Left lung (tissue), 10 donors: Measurements from ENCODE around the gene C4B. TPM values are rescaled to one million over a fixed set of nuclear protein-coding genes. Genes with fewer than 3 reads are reported as not detected.

ENCODE experiments used
- ATAC-seq: fragments of 200-7000 bp; cut with Tn5 transposase; one replicate; pipeline ENCODE4 v1.9.1; 2020; ENCODE audit warnings: moderate library complexity
- DNase-seq, 4 donors: peaks; one replicate each; pipeline ENCODE4 v3.0.0-alpha.2; 2013 to 2020
- H3K27ac ChIP-seq, 2 donors: fragments of 200-600 bp; sonication (generic) in 1 of 2; one replicate each; pipeline versions ENCODE4 v1.5.0 to v1.8.0; 2020 to 2021
- H3K27me3 ChIP-seq, 2 donors: fragments of 200-600 bp; sonication (generic) in 1 of 2; one replicate each; pipeline versions ENCODE4 v1.5.0 to v1.8.0; 2020 to 2021
- H3K36me3 ChIP-seq, 2 donors: fragments of 200-600 bp; sonication (generic) in 1 of 2; one replicate each; pipeline versions ENCODE4 v1.5.0 to v1.8.0; 2020 to 2021
- H3K4me1 ChIP-seq, 2 donors: fragments of 200-600 bp; one replicate each; pipeline ENCODE4 v1.8.0; 2021
- H3K4me3 ChIP-seq, 2 donors: fragments of 200-600 bp; sonication (generic) in 1 of 2; one replicate each; pipeline versions ENCODE4 v1.5.0 to v1.8.0; 2020 to 2021; ENCODE audit warnings: mild to moderate bottlenecking in 1 of 2
- H3K9me3 ChIP-seq, 2 donors: fragments of 200-600 bp; sonication (generic) in 1 of 2; one replicate each; pipeline versions ENCODE4 v1.5.0 to v1.8.0; 2020 to 2021
- intact Hi-C, 2 donors: fragments of 100-400 bp; cut with DNase I; formaldehyde crosslinking; loops; one replicate each; pipeline versions ENCODE4 v1.11.2 to v1.14.2; 2022
- polyA plus RNA-seq, 6 donors: library from polyadenylated mRNA; unstranded; fragments of 120-200 nt; gene quantifications; one replicate each; pipeline ENCODE4 v1.2.1, GENCODE V29; 2013; ENCODE audit not compliant: insufficient read length in 6 of 6
- total RNA-seq, 2 donors: library from RNA; stranded (reverse); fragmentation: NEBNext Ultra II Directional; extraction: Animal tissue kit (Norgen Biotek cat#: 25700); gene quantifications; one replicate each; pipeline ENCODE4 v1.2.1, GENCODE V29; 2021
- TF ChIP-seq, protein P1 (sequence below), 2 donors: fragments of 200-600 bp; sonication (generic) in 1 of 2; IDR thresholded peaks; one replicate each; pipeline versions ENCODE4 v1.5.0 to v1.8.0; 2021; ENCODE audit warnings: antibody characterized with exemption in 2 of 2
- donor health status: DM: no; HTN: yes; CAD: no.
- donor health status: DM: no; HTN: no; CAD: no.

The C4B gene
- total and polyA plus RNA-seq, 8 donors = 8.2 to 101 (median 13.3) TPM

DNA sequence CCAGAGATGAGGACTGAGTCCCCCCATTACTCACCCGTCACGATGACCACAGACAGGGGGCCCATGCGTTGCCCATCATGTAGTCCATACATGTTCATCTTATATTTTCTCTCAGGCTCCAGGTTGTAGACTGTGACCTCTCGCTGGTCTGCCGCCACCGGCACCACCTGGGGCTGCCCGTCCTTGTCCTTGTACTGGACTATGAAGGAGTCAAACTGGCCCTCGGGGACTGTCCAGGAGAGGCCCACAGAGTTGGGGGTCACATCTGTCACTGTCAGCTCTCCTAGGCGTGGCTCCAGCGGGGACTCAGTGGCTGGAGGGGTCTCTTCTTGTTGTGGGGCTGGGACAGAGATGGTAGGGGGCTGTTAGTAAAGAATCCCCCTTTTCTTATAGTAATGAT lies 59.0 kb downstream of the C4B start:
- Histone ChIP-seq H3K9me3 (no peaks in the 10 kb centered on the region), H3K4me3 (no peak overlapping the region), H3K27me3 (no peaks in the 10 kb centered on the region), H3K36me3 (peaks cover 0 to 20% of the 10 kb centered on the region in 2 donors), H3K27ac (no peak overlapping the region), H3K4me1 (no peaks in the 10 kb centered on the region)
- ATAC-seq (no peak), DNase-seq (peak in 1 of 4 donors; percentile 64)
- TF ChIP-seq, protein P1, sequence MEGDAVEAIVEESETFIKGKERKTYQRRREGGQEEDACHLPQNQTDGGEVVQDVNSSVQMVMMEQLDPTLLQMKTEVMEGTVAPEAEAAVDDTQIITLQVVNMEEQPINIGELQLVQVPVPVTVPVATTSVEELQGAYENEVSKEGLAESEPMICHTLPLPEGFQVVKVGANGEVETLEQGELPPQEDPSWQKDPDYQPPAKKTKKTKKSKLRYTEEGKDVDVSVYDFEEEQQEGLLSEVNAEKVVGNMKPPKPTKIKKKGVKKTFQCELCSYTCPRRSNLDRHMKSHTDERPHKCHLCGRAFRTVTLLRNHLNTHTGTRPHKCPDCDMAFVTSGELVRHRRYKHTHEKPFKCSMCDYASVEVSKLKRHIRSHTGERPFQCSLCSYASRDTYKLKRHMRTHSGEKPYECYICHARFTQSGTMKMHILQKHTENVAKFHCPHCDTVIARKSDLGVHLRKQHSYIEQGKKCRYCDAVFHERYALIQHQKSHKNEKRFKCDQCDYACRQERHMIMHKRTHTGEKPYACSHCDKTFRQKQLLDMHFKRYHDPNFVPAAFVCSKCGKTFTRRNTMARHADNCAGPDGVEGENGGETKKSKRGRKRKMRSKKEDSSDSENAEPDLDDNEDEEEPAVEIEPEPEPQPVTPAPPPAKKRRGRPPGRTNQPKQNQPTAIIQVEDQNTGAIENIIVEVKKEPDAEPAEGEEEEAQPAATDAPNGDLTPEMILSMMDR (IDR thresholded peaks at IDR 0.05) = no peak
- intact Hi-C loops = no loop called here

DNA sequence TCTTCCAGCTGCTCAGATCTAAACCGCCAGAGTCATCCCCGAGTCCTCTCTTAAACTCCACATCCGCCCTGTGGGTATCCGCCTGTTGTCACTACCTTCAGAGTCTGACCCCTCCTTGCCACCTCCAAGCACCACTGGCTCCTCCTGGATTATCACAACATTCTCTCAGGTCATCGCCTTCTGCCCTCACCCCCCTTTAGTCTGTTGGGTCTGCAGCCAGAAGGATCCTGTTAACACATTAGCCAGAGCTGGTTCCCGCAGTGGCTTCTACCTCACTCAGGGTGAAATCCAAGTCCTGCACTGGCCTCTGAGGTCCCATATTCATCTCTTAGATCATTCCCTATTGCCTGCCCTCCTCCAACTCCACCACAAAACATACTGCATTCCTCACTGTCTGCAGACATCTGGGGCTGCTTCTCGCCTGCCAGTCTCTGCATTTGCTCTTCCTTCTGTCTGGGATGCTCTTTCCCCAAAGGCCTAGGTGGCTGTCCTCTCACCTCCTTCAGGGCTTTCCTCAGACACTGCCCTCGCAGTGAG lies 60.5 kb downstream of the C4B start:
- H3K27ac ChIP-seq = no peak overlapping the region
- no peaks in the 10 kb centered on the region for H3K4me1 ChIP-seq
- DNase-seq (no peak), ATAC-seq (no peak)
- TF ChIP-seq, protein P1 (IDR thresholded peaks at IDR 0.05) = no peak
- peaks cover 0 to 15% of the 10 kb centered on the region in 2 donors for H3K36me3 ChIP-seq
- intact Hi-C loops = no loop called here
- H3K27me3 ChIP-seq = no peaks in the 10 kb centered on the region
- no peaks in the 10 kb centered on the region for H3K9me3 ChIP-seq
- H3K4me3 ChIP-seq = no peak overlapping the region

DNA sequence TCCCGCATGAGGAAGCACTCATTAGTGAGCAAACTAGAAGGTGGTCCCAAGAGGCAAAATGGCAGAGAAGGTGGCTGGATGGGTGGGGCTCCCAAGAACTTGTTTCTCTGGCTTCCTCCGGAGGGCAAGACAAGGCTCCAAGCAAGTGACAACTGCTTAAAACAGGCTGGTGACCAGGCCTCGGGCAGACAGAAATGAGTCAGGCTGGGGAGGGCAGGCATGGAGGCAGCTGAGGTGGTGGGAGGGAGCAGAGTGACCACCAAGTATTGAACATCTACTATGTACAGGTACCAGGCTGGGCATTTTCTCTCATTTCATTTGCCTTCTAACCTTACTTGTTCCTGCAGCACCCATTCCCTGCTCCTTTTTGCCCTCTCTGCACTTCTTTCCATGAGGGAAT lies 61.2 kb downstream of the C4B start:
- no peaks in the 10 kb centered on the region for H3K9me3 ChIP-seq
- intact Hi-C loops = no loop called here
- DNase-seq (no peak), ATAC-seq (no peak)
- H3K4me1 ChIP-seq = no peaks in the 10 kb centered on the region
- no peak overlapping the region for H3K27ac ChIP-seq
- peaks cover 0 to 8% of the 10 kb centered on the region in 2 donors for H3K36me3 ChIP-seq
- no peak overlapping the region for H3K4me3 ChIP-seq
- TF ChIP-seq, protein P1 (IDR thresholded peaks at IDR 0.05) = no peak
- H3K27me3 ChIP-seq = no peaks in the 10 kb centered on the region

DNA sequence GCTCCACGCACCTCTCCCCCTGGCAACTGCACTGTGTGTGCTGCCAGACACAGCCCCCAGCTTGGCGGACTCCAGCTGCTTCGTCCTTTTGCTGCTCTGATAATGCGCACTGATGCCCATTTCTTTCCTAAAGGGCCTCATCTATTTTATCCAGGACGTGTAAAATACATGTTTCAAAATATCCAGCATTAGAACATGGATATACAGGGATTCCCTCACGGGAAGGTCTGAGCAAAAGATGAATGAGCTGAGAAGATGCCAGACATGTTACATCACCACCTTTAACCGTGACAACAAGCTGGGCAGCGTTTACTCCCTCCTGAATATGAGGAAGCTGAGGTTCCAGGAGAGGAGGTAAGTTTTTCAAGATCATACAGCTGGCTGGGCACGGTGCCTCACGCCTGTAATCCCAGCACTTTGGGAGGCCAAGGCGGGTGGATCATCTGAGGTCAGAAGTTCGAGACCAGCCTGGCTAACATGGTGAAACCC lies 61.8 kb downstream of the C4B start:
- TF ChIP-seq, protein P1 (IDR thresholded peaks at IDR 0.05) = no peak
- H3K36me3 ChIP-seq = peaks cover 0 to 8% of the 10 kb centered on the region in 2 donors
- no peak overlapping the region for H3K27ac ChIP-seq
- H3K4me1 ChIP-seq = peaks cover 0 to 3% of the 10 kb centered on the region in 2 donors
- intact Hi-C loops = no loop called here
- DNase-seq (no peak), ATAC-seq (no peak)
- H3K4me3 ChIP-seq = no peak overlapping the region
- H3K9me3 ChIP-seq = no peaks in the 10 kb centered on the region
- H3K27me3 ChIP-seq = no peaks in the 10 kb centered on the region

DNA sequence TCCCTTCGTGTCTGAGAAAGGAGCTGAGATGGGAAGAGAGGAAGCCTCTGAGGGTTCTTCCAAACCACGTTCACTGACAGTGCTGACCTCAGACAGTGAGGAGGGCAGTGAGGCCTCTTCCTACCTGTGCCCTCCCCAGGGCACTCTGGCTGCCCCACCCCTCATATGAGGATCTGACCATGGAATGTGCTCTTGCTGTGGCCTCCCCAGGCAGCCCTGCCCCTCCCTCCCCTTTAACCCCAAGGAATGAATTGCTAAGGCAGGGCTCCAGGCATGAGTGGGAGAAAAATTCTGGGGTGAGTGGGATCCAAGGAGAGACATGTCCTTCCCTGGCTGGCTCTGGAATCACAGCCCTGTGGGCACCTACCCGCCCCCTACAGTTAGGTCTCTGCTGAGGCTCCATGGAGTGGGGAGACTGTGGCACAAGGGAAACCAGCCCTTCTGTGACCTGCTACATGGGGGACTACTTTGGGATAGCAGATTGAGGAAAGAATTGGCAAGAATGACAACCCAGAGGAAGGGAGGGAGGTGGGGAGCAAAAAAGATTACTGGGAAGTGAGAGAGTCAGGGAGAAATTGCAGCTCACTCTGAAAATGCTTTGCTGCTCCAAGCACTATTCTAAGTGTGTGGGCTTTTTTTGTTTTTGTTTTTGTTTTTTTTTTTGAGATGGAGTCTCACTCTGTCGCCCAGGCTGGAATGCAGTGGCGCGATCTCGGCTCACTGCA lies 65.1 kb downstream of the C4B start:
- no peak for DNase-seq
- H3K27me3 ChIP-seq = peaks cover 0 to 11% of the 10 kb centered on the region in 2 donors
- H3K27ac ChIP-seq = no peak overlapping the region
- H3K4me1 ChIP-seq = peaks cover 5 to 6% of the 10 kb centered on the region in 2 donors
- intact Hi-C loops = no loop called here
- no peaks in the 10 kb centered on the region for H3K9me3 ChIP-seq
- H3K36me3 ChIP-seq = peaks cover 0 to 8% of the 10 kb centered on the region in 2 donors
- no peak for ATAC-seq
- H3K4me3 ChIP-seq = no peak overlapping the region
- TF ChIP-seq, protein P1 (IDR thresholded peaks at IDR 0.05) = no peak
